Subcutaneous abdominal adipose tissue (tissue), 5 donors: ENCODE results near the gene GPR3.
A peak's percentile ranks its signal among the peaks of the same experiment; 100 is the strongest.

Source experiments
- H3K27ac ChIP-seq: one replicate; pipeline ENCODE4 v1.7.0; 2013; ENCODE audit warnings: low read depth, mild to moderate bottlenecking, inconsistent platforms, low read length, moderate library complexity
- H3K27me3 ChIP-seq, 5 donors: one replicate each; pipeline ENCODE4 v1.7.0; 2013; ENCODE audit warnings: low read length in 5 of 5, inconsistent platforms in 1 of 5; ENCODE audit not compliant: control insufficient read depth in 5 of 5, insufficient read depth in 4 of 5
- H3K36me3 ChIP-seq, 5 donors: one replicate each; pipeline ENCODE4 v1.7.0; 2013; ENCODE audit warnings: low read length in 5 of 5; ENCODE audit not compliant: control insufficient read depth in 5 of 5, insufficient read depth in 5 of 5
- H3K4me1 ChIP-seq, 5 donors: one replicate each; pipeline ENCODE4 v1.7.0; 2013; ENCODE audit warnings: low read length in 5 of 5, mild to moderate bottlenecking in 3 of 5, moderate library complexity in 1 of 5; ENCODE audit not compliant: control insufficient read depth in 5 of 5, insufficient read depth in 5 of 5
- H3K4me3 ChIP-seq, 5 donors: one replicate each; pipeline ENCODE4 v1.7.0; 2013; ENCODE audit warnings: low read length in 5 of 5, low read depth in 1 of 5
- H3K9ac ChIP-seq, 5 donors: one replicate each; pipeline ENCODE4 v1.7.0; 2013; ENCODE audit warnings: low read length in 5 of 5, mild to moderate bottlenecking in 4 of 5, moderate library complexity in 3 of 5
- H3K9me3 ChIP-seq, 5 donors: one replicate each; pipeline ENCODE4 v1.7.0; 2013; ENCODE audit warnings: low read length in 5 of 5; ENCODE audit not compliant: control insufficient read depth in 5 of 5
- donor health status: healthy.
- donor health status: healthy.
- donor health status: healthy.
- donor health status: healthy.
- donor health status: healthy.

The GPR3 gene

DNA sequence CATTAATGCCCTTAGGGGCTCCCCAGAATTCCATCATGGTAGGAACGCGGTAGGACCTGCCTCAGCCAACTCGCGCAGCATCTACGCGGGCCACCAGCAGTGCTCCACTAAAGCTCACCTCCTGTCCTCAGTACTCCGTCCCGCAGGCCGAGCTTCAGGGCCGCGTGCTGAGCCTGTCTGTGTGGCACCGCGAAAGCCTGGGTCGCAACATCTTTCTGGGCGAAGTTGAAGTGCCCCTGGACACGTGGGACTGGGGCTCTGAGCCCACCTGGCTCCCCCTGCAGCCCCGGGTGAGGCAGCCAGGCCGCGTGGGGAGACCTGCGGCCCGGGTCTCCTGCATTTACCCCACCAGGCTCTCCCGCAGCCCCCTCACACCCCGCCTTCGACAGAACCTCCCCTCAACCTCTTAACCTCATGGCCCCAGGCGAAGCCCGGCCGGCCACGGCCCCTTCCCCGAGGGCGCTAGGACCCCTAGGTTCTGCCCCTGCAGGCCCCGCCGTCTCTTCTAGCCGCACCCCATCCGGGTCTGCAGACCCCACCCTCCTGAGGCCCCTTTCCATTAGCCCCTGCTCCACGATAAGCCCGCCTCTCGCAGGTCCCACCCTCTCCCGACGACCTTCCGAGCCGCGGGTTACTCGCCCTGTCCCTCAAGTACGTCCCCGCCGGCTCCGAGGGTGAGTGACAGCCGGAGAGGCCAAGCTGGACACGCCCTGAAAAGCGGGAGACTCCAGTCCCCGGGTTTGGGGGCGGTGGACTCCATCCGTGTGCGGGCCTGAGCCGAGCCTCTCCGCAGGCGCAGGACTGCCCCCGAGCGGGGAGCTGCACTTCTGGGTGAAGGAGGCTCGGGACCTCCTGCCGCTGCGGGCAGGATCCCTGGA, 41.5 kb upstream of the GPR3 start:
- H3K36me3 ChIP-seq, result peaks cover 0 to 24% (median 23%) of the 10 kb centered on the region in 5 donors
- no peak overlapping the region for H3K27ac ChIP-seq
- peaks cover 11 to 30% (median 16%) of the 10 kb centered on the region in 5 donors for H3K27me3 ChIP-seq
- H3K9ac ChIP-seq, result no peak overlapping the region
- peaks cover 0 to 29% (median 25%) of the 10 kb centered on the region in 5 donors for H3K4me1 ChIP-seq
- peak overlapping the region in 3 of 5 donors; percentile 9 to 59 (median 13) for H3K4me3 ChIP-seq
- no peaks in the 10 kb centered on the region for H3K9me3 ChIP-seq

DNA sequence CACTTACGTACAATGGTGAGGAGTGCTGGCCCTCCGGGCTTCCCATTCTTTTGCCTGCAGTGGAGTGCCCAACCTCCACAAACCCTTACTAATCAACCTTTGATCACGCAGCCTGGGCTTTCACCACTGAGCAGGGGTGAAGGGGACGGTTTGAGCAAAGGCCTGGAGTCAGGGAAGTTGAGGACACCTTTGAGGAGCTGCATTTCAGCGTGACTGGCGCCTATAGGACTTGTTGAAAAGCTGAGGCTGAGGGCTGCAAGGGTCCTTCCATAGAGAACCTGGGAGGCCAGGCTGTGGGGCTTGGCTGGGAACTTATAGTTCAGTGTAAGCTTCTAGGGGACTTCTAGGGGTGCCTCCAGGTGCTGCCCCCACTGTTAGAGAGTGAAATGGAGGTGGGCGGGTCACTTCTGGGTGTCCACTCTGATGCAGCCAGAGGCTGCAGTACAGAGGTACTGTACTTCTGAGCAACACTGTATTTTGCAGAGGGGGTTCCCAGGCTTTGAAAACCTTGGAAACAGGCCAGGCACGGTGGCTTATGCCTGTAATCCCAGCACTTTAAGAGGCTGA, 40.8 kb upstream of the GPR3 start:
- Histone ChIP-seq H3K27ac (no peak overlapping the region), H3K9me3 (no peaks in the 10 kb centered on the region), H3K9ac (no peak overlapping the region), H3K4me3 (peak overlapping the region in 2 of 5 donors; percentile 13 to 59), H3K36me3 (peaks cover 0 to 31% (median 30%) of the 10 kb centered on the region in 5 donors), H3K27me3 (peaks cover 11 to 26% (median 16%) of the 10 kb centered on the region in 5 donors), H3K4me1 (peaks cover 0 to 29% (median 25%) of the 10 kb centered on the region in 5 donors)

DNA sequence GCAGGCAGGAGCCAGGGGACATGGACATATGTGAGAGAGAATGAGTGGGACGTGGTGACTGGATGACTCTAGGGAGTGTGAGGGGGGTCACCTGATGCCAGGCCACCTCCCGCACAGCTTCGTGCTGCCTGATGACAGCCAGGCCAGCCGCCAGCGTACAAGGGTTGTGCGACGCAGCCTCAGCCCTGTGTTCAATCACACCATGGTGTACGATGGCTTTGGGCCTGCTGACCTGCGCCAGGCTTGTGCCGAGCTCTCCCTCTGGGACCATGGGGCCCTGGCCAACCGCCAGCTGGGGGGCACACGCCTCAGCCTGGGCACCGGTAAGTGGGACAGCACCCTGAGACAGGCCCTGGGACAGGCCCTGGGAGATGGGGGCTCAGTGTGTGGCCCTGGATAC, 39.3 kb upstream of the GPR3 start:
- no peaks in the 10 kb centered on the region for H3K9me3 ChIP-seq
- H3K27me3 ChIP-seq, result peaks cover 5 to 22% (median 12%) of the 10 kb centered on the region in 5 donors
- H3K36me3 ChIP-seq, result peaks cover 0 to 45% (median 41%) of the 10 kb centered on the region in 5 donors
- peaks cover 0 to 37% (median 32%) of the 10 kb centered on the region in 5 donors for H3K4me1 ChIP-seq
- H3K9ac ChIP-seq, result no peak overlapping the region
- no peak overlapping the region for H3K4me3 ChIP-seq
- no peak overlapping the region for H3K27ac ChIP-seq

DNA sequence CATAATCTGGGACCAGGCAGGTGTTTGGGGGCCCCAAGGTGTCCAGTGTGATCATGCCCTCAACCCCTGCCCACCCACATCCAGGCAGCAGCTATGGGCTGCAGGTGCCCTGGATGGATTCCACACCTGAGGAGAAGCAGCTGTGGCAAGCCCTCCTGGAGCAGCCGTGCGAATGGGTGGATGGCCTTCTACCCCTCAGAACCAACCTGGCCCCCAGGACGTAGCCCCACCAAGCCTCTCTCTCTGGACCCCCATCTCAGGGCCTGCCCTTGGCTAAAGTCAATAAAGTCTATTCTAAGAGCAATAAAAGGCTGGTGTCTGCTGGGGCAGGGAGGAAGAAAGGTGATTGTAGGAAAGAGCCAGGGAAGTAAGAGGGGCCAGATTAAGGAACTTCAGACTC, 38.8 kb upstream of the GPR3 start:
- Histone ChIP-seq H3K36me3 (peaks cover 0 to 50% (median 45%) of the 10 kb centered on the region in 5 donors), H3K27me3 (peaks cover 5 to 22% (median 12%) of the 10 kb centered on the region in 5 donors), H3K27ac (no peak overlapping the region), H3K4me1 (peaks cover 0 to 37% (median 32%) of the 10 kb centered on the region in 5 donors), H3K9me3 (no peaks in the 10 kb centered on the region), H3K4me3 (no peak overlapping the region), H3K9ac (no peak overlapping the region)

DNA sequence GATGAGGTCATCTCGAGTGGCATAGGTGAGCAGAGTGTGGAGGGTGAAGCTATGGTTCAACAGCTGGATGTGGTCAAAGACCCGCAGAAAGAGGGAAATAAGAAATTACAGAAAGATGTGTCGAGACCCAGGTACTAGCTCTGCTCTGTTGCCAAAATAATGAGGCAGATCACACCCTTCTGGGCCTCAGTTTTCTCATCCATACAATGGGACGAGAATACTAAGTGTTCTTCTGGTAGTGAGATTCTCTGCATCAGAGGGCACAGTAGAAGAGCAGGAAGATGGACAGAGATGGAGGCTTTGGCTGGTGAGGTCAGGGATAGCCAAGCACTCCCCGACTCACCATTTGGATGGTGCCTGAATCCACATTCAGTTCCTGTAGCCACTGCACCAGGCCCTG, 36.7 kb upstream of the GPR3 start:
- Histone ChIP-seq H3K4me1 (peaks cover 0 to 31% (median 24%) of the 10 kb centered on the region in 5 donors), H3K9me3 (no peaks in the 10 kb centered on the region), H3K9ac (no peak overlapping the region), H3K36me3 (peaks cover 0 to 68% (median 64%) of the 10 kb centered on the region in 5 donors), H3K27ac (no peak overlapping the region), H3K4me3 (no peak overlapping the region), H3K27me3 (peaks cover 0 to 4% (median 1%) of the 10 kb centered on the region in 5 donors)

DNA sequence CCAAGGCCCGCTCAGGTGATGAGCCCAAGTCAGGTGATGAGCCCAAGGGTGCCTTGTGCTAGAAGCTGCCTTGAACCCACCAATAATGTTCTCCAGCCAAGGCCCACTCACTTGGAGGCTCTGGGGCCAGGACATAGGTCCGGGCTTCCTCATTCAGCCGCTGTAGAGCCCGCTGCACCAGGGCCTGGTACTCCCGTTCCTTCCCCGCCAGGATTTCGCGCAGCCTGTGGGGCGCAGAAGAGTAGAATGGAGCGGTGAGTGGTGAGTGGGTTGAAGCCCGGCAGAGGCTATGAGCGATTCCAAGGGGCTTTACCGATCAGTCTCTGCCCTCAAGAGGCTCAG, 36.2 kb upstream of the GPR3 start:
- Histone ChIP-seq H3K4me3 (no peak overlapping the region), H3K27ac (no peak overlapping the region), H3K36me3 (peaks cover 0 to 73% (median 69%) of the 10 kb centered on the region in 5 donors), H3K27me3 (no peaks in the 10 kb centered on the region), H3K9me3 (no peaks in the 10 kb centered on the region), H3K9ac (no peak overlapping the region), H3K4me1 (peaks cover 0 to 26% (median 18%) of the 10 kb centered on the region in 5 donors)

DNA sequence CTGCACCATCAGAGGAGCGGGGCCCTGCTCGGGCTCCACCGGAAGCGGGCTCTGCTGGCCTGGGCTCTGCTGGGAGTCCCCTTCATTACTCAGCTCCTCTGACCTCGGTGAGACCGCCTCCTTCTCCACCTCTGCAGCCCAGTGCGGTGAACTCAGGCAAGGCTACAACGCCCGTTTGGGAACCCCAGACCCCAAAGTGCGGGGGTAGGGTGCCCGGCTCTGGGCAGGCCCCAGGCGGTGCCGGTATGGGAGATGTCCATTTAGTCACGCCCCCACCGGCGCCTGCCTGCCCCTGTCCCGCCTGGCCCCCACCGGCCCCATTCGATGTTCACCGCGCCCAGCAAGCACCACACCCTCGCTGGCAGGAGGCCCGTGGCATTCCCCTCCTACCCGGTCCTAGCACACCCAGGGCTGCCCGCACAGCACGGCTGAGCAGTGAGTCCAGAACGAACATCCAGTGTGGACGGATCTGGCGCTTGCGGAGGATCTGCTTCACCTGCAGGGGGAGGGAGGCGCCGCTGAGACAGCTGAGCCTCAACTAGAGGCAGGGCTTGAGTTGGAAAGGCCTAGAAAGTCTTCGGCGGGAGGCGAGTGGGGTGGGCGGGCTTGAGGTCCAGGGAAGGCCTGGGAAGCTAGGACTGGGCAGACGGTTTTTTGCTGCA, 35.7 kb upstream of the GPR3 start:
- Histone ChIP-seq H3K4me3 (no peak overlapping the region), H3K4me1 (peaks cover 0 to 23% (median 14%) of the 10 kb centered on the region in 5 donors), H3K36me3 (peaks cover 0 to 79% (median 74%) of the 10 kb centered on the region in 5 donors), H3K9ac (no peak overlapping the region), H3K27ac (no peak overlapping the region), H3K27me3 (no peaks in the 10 kb centered on the region), H3K9me3 (no peaks in the 10 kb centered on the region)

DNA sequence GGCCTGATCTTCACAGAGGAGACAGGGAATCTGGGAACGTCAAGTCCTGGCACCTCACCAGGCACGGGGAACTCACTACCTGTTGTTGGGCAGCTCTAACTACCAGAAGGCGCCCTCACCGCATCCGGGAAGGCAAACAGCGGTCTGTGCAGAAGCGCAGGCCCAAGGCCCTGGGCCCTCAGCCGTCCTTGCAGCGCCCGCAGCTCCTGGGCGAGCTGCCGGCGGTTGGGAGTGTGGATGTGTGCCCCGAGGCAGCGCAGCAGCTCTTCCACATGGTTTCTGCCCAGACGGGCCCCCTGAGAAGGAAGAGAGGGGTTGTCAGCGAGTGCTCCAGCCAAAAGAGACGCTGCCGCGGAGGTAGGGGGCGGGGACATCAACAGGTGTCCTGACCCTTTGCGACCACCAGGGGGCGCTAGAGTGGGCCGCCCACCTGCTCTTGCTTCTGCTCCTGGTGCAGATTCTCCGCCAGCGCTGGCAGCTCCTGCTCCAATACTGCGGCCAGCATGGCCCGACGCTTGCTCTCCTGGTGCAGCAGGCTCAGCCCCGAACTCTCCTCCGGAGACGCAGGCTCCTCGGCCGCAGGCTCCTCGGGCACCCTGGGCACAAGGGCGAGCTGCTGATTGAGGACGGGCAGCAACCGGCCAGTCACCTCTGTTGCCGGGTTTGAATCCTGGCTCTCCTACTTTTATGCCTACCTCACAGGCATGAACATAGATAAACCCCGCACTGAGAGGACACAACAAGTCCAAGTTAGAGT, 35.0 kb upstream of the GPR3 start:
- H3K9ac ChIP-seq, result no peak overlapping the region
- H3K4me1 ChIP-seq, result peaks cover 0 to 23% (median 14%) of the 10 kb centered on the region in 5 donors
- H3K27ac ChIP-seq, result no peak overlapping the region
- H3K4me3 ChIP-seq, result peak overlapping the region in 1 of 5 donors; percentile 46
- peaks cover 0 to 86% (median 81%) of the 10 kb centered on the region in 5 donors for H3K36me3 ChIP-seq
- H3K27me3 ChIP-seq, result no peaks in the 10 kb centered on the region
- no peaks in the 10 kb centered on the region for H3K9me3 ChIP-seq

DNA sequence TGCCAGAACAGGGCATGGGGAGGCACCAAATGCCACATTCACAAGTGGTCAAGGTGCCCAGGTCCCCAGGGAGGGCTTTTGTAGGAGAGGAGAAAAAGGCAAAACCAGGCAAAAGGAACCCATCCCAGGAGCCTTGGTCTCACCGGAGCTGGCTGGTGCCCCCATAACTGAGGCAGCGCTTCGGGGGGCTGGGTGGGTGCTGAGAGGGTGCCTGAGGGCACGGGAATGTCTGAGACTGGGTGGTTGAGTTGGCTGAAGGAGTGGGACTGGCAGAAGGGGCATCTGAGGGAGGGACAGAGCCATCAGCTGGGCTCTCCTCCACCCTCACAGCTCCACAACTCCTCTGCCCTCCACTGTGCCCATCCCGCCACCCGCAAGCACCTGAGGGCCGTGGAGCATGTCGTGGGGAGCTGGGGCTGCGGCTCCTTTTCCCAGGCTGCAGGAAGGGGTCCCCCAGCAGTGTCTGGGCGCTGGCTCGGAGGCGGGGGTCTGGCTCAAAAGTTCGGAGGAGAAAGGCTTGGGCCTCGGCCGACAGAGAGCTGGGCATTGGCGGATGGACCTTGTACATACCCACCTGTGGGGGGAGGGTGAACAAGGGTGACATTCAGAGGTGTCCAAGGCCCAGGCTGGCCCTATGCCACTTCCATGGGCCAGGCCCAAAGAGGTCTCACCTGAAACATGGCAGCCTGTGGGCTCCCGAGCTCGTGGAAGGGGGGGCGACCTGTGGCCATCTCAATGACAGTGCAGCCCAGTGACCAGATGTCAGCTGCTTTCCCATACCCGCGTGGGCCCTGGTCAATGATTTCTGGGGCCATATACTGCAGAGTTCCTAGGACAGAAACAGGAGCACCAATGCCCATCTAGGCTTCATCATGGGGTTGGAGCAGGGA, 34.1 kb upstream of the GPR3 start:
- Histone ChIP-seq H3K4me3 (no peak overlapping the region), H3K9me3 (no peaks in the 10 kb centered on the region), H3K27me3 (no peaks in the 10 kb centered on the region), H3K36me3 (peaks cover 0 to 90% (median 86%) of the 10 kb centered on the region in 5 donors), H3K9ac (no peak overlapping the region), H3K4me1 (peaks cover 0 to 23% (median 14%) of the 10 kb centered on the region in 5 donors), H3K27ac (no peak overlapping the region)
